ENCODE measurements around the gene ASAP3. TPM values are rescaled to one million over a fixed set of nuclear protein-coding genes. Genes with fewer than 3 reads are reported as not detected.

The ASAP3 gene
- total and polyA plus RNA-seq, 2 of the 13 experiments (the other 11 are each of a cell fraction or from before 2014, with no cell fraction given) = 32.6 to 37.0 TPM

DNA sequence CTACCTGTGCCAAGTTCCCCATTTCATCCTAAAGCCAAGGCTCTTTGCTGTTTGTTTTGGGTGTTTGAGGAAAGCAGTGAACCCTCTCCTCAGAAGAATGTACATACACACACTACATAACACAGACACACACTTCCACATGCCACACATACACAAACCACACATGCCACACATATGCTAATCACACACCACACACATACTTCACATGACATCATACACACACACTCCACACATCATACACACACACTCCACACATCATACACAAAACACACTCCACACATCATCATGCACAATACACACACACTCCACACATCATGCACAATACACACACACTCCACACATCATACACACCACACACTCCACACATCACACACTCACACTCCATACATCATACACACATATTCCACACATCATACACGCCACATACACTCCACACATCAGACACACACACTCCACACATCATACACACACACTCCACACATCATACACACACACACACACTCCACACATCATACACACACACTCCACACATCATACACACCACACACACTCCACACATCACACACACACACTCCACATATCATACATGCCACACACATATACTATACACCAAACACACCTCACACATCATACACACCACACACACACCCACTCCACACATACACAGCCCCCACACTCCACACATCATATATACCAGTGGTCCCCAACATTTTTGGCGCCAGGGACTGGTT, 91.7 kb downstream of the ASAP3 start:
- no peak for DNase-seq (ENCODE audit: low spot score)
- in situ Hi-C loops (cut with HindIII; ENCODE audit: extremely low pct_ligation_motif_present, low pct_unique_long_range_greater_than_20kb) (no loop called here), intact Hi-C loops (cut with micrococcal nuclease; ENCODE audit: unreplicated experiment) (no loop called here)
- Histone ChIP-seq H3K4me3 (replicated peaks in 1 of 3; ENCODE audit: insufficient read depth in 1 of 3, low read depth in 2 of 3, low read length in 3 of 3) (no peak overlapping the region), H2AFZ (ENCODE audit: low read length) (no peak overlapping the region), H3K9ac (ENCODE audit: insufficient read depth, low read depth, low read length) (no peak overlapping the region), H3K4me2 (ENCODE audit: low read depth, low read length) (no peak overlapping the region), H4K20me1 (ENCODE audit: insufficient read depth, low read length) (no peaks in the 10 kb centered on the region), H3K27ac (ENCODE audit: extremely low read length, insufficient read depth, low read length) (no peak overlapping the region), H3K4me1 (ENCODE audit: insufficient read depth, low read length) (peaks cover 19% of the 10 kb centered on the region; the same call in 1 of the 2 replicates), H3K36me3 (replicated peaks in 1 of 2; ENCODE audit: control insufficient read depth in 1 of 2, insufficient read depth in 2 of 2, low read length in 2 of 2) (peaks cover 21 to 29% of the 10 kb centered on the region in 2 experiments), H3K27me3 (ENCODE audit: control insufficient read depth in 1 of 2, insufficient read depth in 2 of 2, low read length in 2 of 2) (no peaks in the 10 kb centered on the region), H3K79me2 (ENCODE audit: insufficient read depth, low read length) (no peaks in the 10 kb centered on the region), H3K9me3 (ENCODE audit: low read length) (no peaks in the 10 kb centered on the region)
- ATAC-seq = no peak
- peak; percentile 98 for FAIRE-seq
- ChIA-PET CTCF (ENCODE audit: low intra/inter-chr PET ratio, low total read pairs) (no interaction called here), POLR2A (no interaction called here)
- WGBS (ENCODE audit: low lambda C conversion rate) = 72% methylated on average over 2 of the region's 2 CpGs
- BruUV-seq (replicated peaks) = no TSS peak
- TF ChIP-seq HOXD1 (CRISPR knock-in tag; IDR thresholded peaks at IDR 0.05) (no peak), KDM1A (CRISPR knock-in tag; IDR thresholded peaks at IDR 0.05) (no peak), MATR3 (CRISPR knock-in tag; IDR thresholded peaks at IDR 0.05) (no peak), MTA1 (CRISPR knock-in tag; IDR thresholded peaks at IDR 0.05; ENCODE audit: borderline replicate concordance) (no peak), ZNF296 (CRISPR knock-in tag; conservative IDR thresholded peaks at IDR 0.05) (no peak), MIER2 (CRISPR knock-in tag; IDR thresholded peaks at IDR 0.05) (no peak), ZNF672 (CRISPR knock-in tag; IDR thresholded peaks at IDR 0.05) (no peak), SRY (CRISPR knock-in tag; IDR thresholded peaks at IDR 0.05) (no peak), ZNF724P (CRISPR knock-in tag; IDR thresholded peaks at IDR 0.05; ENCODE audit: borderline replicate concordance) (no peak), HOXA3 (CRISPR knock-in tag; IDR thresholded peaks at IDR 0.05) (no peak), FOXA1 (IDR thresholded peaks at IDR 0.05) (0 out of 2 replicates have a peak, but pooled peaks have one; percentile 45), FOXA1 (CRISPR knock-in tag; IDR thresholded peaks at IDR 0.05) (no peak), ZNF792 (CRISPR knock-in tag; IDR thresholded peaks at IDR 0.05) (no peak), MAFF (IDR thresholded peaks at IDR 0.05; ENCODE audit: low read depth, low read length) (no peak), ZKSCAN1 (IDR thresholded peaks at IDR 0.05; ENCODE audit: low read length) (no peak), ZNF530 (CRISPR knock-in tag; IDR thresholded peaks at IDR 0.05; ENCODE audit: low read depth) (no peak), XRCC5 (optimal IDR thresholded peaks at IDR 0.05; ENCODE audit: low read length) (no peak), NAIF1 (CRISPR knock-in tag; IDR thresholded peaks at IDR 0.05; ENCODE audit: borderline replicate concordance) (no peak), TARDBP (CRISPR knock-in tag; IDR thresholded peaks at IDR 0.05) (0 out of 2 replicates have a peak, but pooled peaks have one; percentile 76), IKZF1 (IDR thresholded peaks at IDR 0.05) (0 out of 2 replicates have a peak, but pooled peaks have one; percentile 23), SYNCRIP (IDR thresholded peaks at IDR 0.05; ENCODE audit: insufficient read depth, low read depth, low read length) (no peak)
- TF ChIP-seq, protein P1, sequence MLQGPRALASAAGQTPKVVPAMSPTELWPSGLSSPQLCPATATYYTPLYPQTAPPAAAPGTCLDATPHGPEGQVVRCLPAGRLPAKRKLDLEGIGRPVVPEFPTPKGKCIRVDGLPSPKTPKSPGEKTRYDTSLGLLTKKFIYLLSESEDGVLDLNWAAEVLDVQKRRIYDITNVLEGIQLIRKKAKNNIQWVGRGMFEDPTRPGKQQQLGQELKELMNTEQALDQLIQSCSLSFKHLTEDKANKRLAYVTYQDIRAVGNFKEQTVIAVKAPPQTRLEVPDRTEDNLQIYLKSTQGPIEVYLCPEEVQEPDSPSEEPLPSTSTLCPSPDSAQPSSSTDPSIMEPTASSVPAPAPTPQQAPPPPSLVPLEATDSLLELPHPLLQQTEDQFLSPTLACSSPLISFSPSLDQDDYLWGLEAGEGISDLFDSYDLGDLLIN (CRISPR knock-in tag; IDR thresholded peaks at IDR 0.05; ENCODE audit: borderline replicate concordance) = no peak

Data from HepG2 (cell line).